Measurements from ENCODE around the gene KLHL17.
"Not testable (repeated sequence)": the region's sequence is repeated elsewhere in the genome, so short reads cannot be mapped to it uniquely, and the experiment has no call there.

The KLHL17 gene

GRCh38 chr1:1011396-1011949 lies 51.1 kb downstream of the KLHL17 start:
- Histone ChIP-seq H3K27ac (ENCODE audit: low read depth, low read length, poor library complexity, severe bottlenecking) (no peak overlapping the region), H3K9me2 (ENCODE audit: low read depth, low read length) (no peaks in the 10 kb centered on the region), H3K4me2 (ENCODE audit: low read length) (no peak overlapping the region), H3K9me3 (ENCODE audit: low read length) (no peaks in the 10 kb centered on the region), H3F3A (ENCODE audit: insufficient read depth, low read length) (no peaks in the 10 kb centered on the region), H3K4me1 (ENCODE audit: insufficient read depth, low read length, severe bottlenecking) (peaks cover 23% of the 10 kb centered on the region), H3K9ac (ENCODE audit: low read length) (no peak overlapping the region), H3K27me3 (ENCODE audit: insufficient read depth, low read length) (no peaks in the 10 kb centered on the region; the same call in 1 of the 2 replicates), H4K20me1 (ENCODE audit: insufficient read depth, low read length) (no peaks in the 10 kb centered on the region), H3K79me2 (ENCODE audit: insufficient read depth, low read length) (no peaks in the 10 kb centered on the region), H3K4me3 (ENCODE audit: low read depth, low read length, poor library complexity, severe bottlenecking) (no peak overlapping the region), H3K36me3 (ENCODE audit: insufficient read depth, low read length) (no peaks in the 10 kb centered on the region; the same call in 1 of the 2 replicates), H2AFZ (ENCODE audit: low read length) (no peak overlapping the region)
- no peak for TF ChIP-seq CTCF (IDR thresholded peaks at IDR 0.05; ENCODE audit: low read length)
- no peak for TF ChIP-seq EZH2 (IDR thresholded peaks at IDR 0.05; ENCODE audit: borderline replicate concordance, low read length)

- 0 out of 2 replicates have a peak overlapping the region, but pooled peaks have one; percentile 32 for H2AFZ ChIP-seq (ENCODE audit: low read length)
- peak overlapping the region; percentile 88 for H3K4me2 ChIP-seq (ENCODE audit: low read length)
- H3F3A ChIP-seq (ENCODE audit: insufficient read depth, low read length); H4K20me1 ChIP-seq (ENCODE audit: insufficient read depth, low read length); H3K9me2 ChIP-seq (ENCODE audit: low read depth, low read length); H3K79me2 ChIP-seq (ENCODE audit: insufficient read depth, low read length); H3K27me3 ChIP-seq (ENCODE audit: insufficient read depth, low read length); H3K36me3 ChIP-seq (ENCODE audit: insufficient read depth, low read length); H3K9me3 ChIP-seq (ENCODE audit: low read length): not testable (repeated sequence)
- peak overlapping the region; percentile 3 for H3K27ac ChIP-seq (ENCODE audit: low read depth, low read length, poor library complexity, severe bottlenecking)
- peaks cover 23% of the 10 kb centered on the region for H3K4me1 ChIP-seq (ENCODE audit: insufficient read depth, low read length, severe bottlenecking)
- peak overlapping the region; percentile 73 for H3K9ac ChIP-seq (ENCODE audit: low read length)
- peak overlapping the region; percentile 80 for H3K4me3 ChIP-seq (ENCODE audit: low read depth, low read length, poor library complexity, severe bottlenecking)
Observed at GRCh38 chr1:1012736-1013104, 52.3 kb downstream of the KLHL17 start.

- no peaks in the 10 kb centered on the region for H3K9me3 ChIP-seq (ENCODE audit: low read length)
- H3K4me3 ChIP-seq (ENCODE audit: low read depth, low read length, poor library complexity, severe bottlenecking) = peak within 1 kb of the TSS; percentile 80
- H3K9ac ChIP-seq (ENCODE audit: low read length) = peak within 1 kb of the TSS; percentile 73
- peak within 1 kb of the TSS; percentile 55 for H3K27ac ChIP-seq (ENCODE audit: low read depth, low read length, poor library complexity, severe bottlenecking)
- TF ChIP-seq EZH2 (IDR thresholded peaks at IDR 0.05; ENCODE audit: borderline replicate concordance, low read length) (no peak), CTCF (IDR thresholded peaks at IDR 0.05; ENCODE audit: low read length) (no peak)
- no peaks in the 10 kb centered on the region for H3K79me2 ChIP-seq (ENCODE audit: insufficient read depth, low read length)
- H4K20me1 ChIP-seq (ENCODE audit: insufficient read depth, low read length) = no peaks in the 10 kb centered on the region
- peak within 1 kb of the TSS; percentile 88 for H3K4me2 ChIP-seq (ENCODE audit: low read length)
- H3K36me3 ChIP-seq (ENCODE audit: insufficient read depth, low read length) = no peaks in the 10 kb centered on the region; the same call in 1 of the 2 replicates
- no peaks in the 10 kb centered on the region for H3F3A ChIP-seq (ENCODE audit: insufficient read depth, low read length)
- 0 out of 2 replicates have a peak within 1 kb of the TSS, but pooled peaks have one; percentile 32 for H2AFZ ChIP-seq (ENCODE audit: low read length)
- peaks cover 23% of the 10 kb centered on the region for H3K4me1 ChIP-seq (ENCODE audit: insufficient read depth, low read length, severe bottlenecking)
- H3K9me2 ChIP-seq (ENCODE audit: low read depth, low read length) = no peaks in the 10 kb centered on the region
- no peaks in the 10 kb centered on the region for H3K27me3 ChIP-seq (ENCODE audit: insufficient read depth, low read length)
Observed at GRCh38 chr1:1013105-1013921, 52.9 kb downstream of the KLHL17 start, which contains the start of gene ISG15. Gene ISG15, plus strand, starts transcription at chr1:1013497. Its CDS starts 77 bp downstream, at chr1:1013574.
